Esophagus squamous epithelium (tissue), 5 donors: Measurements from ENCODE around the gene SPDYE4. TPM values are rescaled to one million over a fixed set of nuclear protein-coding genes. Genes with fewer than 3 reads are reported as not detected.

Source experiments
- DNase-seq: peaks from one replicate; lab custom pipeline; 2025; lab: John Stamatoyannopoulos, UW
- H3K27ac ChIP-seq, 4 donors: fragments of 200-600 bp; sonication (generic); one replicate each; pipeline ENCODE4 v1.5.1; 2016 to 2019; ENCODE audit warnings: mild to moderate bottlenecking in 1 of 4
- H3K27me3 ChIP-seq, 4 donors: fragments of 200-600 bp; sonication (generic); 1 replicate in 3 of 4; 2 replicates in 1 of 4; pipeline versions ENCODE4 v1.5.1 to v1.6.0; 2017 to 2021; ENCODE audit warnings: antibody characterized with exemption in 1 of 4
- H3K36me3 ChIP-seq, 3 donors: fragments of 200-600 bp; sonication (generic); one replicate each; pipeline ENCODE4 v1.5.1; 2016 to 2019
- H3K4me1 ChIP-seq, 3 donors: fragments of 200-600 bp; sonication (generic); one replicate each; pipeline ENCODE4 v1.5.1; 2017 to 2019
- H3K4me3 ChIP-seq, 4 donors: fragments of 200-600 bp; sonication (generic); 1 replicate in 3 of 4; 2 replicates in 1 of 4; pipeline ENCODE4 v1.5.1; 2016 to 2019; ENCODE audit warnings: mild to moderate bottlenecking in 2 of 4, moderate library complexity in 1 of 4
- H3K9me3 ChIP-seq, 3 donors: fragments of 200-600 bp; sonication (generic); one replicate each; pipeline ENCODE4 v1.5.1; 2016 to 2019
- POLR2A ChIP-seq, 4 donors: fragments of 450-650 bp; IDR thresholded peaks; one replicate each; pipeline ENCODE4 v1.6.1; 2017; ENCODE audit warnings: antibody characterized with exemption in 4 of 4, mild to moderate bottlenecking in 4 of 4, moderate library complexity in 3 of 4
- WGBS, 2 donors: methylation state at CpG; one replicate each; pipeline ENCODE4 v1.1.5; 2018; 5-methylcytosine and 5-hydroxymethylcytosine counted together
- intact Hi-C: fragments of 100-400 bp; cut with DNase I; formaldehyde crosslinking; loops from one replicate; pipeline ENCODE4 v1.15.0; 2022
- total RNA-seq, 4 donors: library from RNA; depleted of rRNA; stranded (reverse); fragments of >200 nt; gene quantifications; one replicate each; pipeline ENCODE4 v1.1.0, GENCODE V29; 2016
- TF ChIP-seq, protein P1 (sequence below), 6 experiments: fragments of 450-650 bp in 4 of 6; fragments of 200-600 bp in 2 of 6; sonication (generic) in 2 of 6; IDR thresholded peaks; one replicate each; pipeline ENCODE4 v1.5.1; 2016 to 2019; ENCODE audit warnings: antibody characterized with exemption in 6 of 6, mild to moderate bottlenecking in 4 of 6, moderate library complexity in 4 of 6
- donor health status: DM: yes; HTN: yes; CAD: no.

The SPDYE4 gene
- total RNA-seq, 4 donors from 2014 or later = not detected

DNA sequence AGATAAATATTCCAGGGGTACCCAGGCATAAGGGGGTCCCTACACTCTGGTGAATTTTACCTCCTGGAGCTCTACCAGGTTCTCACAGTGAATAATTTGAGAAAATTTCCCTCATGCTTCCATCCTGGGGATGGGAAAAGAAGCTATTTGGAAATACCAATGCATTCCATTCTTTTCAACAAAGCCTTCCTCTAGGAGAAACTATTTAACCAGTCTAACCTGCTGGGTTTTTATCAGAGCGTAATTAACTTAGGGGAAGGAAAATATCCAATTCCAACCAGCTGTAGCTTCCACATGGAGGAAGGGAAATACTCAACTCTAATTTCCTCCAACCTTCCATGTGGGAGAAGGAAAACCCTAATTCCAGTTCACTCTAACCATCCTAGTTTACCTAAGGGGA is 23.8 kb upstream of the SPDYE4 start:
- no peaks in the 10 kb centered on the region for H3K36me3 ChIP-seq
- H3K9me3 ChIP-seq = no peaks in the 10 kb centered on the region
- TF ChIP-seq, protein P1, sequence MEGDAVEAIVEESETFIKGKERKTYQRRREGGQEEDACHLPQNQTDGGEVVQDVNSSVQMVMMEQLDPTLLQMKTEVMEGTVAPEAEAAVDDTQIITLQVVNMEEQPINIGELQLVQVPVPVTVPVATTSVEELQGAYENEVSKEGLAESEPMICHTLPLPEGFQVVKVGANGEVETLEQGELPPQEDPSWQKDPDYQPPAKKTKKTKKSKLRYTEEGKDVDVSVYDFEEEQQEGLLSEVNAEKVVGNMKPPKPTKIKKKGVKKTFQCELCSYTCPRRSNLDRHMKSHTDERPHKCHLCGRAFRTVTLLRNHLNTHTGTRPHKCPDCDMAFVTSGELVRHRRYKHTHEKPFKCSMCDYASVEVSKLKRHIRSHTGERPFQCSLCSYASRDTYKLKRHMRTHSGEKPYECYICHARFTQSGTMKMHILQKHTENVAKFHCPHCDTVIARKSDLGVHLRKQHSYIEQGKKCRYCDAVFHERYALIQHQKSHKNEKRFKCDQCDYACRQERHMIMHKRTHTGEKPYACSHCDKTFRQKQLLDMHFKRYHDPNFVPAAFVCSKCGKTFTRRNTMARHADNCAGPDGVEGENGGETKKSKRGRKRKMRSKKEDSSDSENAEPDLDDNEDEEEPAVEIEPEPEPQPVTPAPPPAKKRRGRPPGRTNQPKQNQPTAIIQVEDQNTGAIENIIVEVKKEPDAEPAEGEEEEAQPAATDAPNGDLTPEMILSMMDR (IDR thresholded peaks at IDR 0.05) = no peak
- no peak for TF ChIP-seq POLR2A (IDR thresholded peaks at IDR 0.05)
- WGBS, 2 donors = 63 to 82% methylated on average over 1 of the region's 1 CpG
- H3K4me1 ChIP-seq = peaks cover 0 to 7% (median 6%) of the 10 kb centered on the region in 3 donors
- no peak for DNase-seq
- H3K27ac ChIP-seq = no peak overlapping the region
- peaks cover 0 to 3% (median 0%) of the 10 kb centered on the region in 4 donors for H3K27me3 ChIP-seq
- H3K4me3 ChIP-seq = no peak overlapping the region
- intact Hi-C loops = no loop called here

DNA sequence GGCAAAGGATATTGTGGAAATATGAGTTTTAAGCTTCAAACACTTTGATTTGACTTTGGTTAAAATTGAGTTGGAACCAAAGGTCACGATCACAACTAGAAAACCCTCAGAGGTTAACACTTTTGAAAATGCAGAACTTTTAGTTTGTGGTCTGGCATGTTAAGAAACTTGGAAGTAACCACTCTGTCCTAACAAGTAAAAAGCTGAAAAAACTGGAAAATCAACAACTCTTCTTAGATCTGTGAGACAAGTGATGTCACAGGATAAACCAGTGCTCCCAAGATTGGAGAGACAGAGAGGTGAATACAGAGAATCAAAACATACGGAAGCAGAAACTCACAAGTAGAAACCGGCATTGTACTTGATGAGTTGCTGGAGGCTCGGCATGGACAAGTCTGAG is 23.4 kb upstream of the SPDYE4 start:
- no peak for DNase-seq
- intact Hi-C loops = no loop called here
- H3K27ac ChIP-seq = no peak overlapping the region
- TF ChIP-seq, protein P1 (IDR thresholded peaks at IDR 0.05) = no peak
- TF ChIP-seq POLR2A (IDR thresholded peaks at IDR 0.05) = no peak
- peaks cover 0 to 7% (median 0%) of the 10 kb centered on the region in 4 donors for H3K27me3 ChIP-seq
- H3K4me1 ChIP-seq = peaks cover 0 to 7% (median 6%) of the 10 kb centered on the region in 3 donors
- no peaks in the 10 kb centered on the region for H3K9me3 ChIP-seq
- no peaks in the 10 kb centered on the region for H3K36me3 ChIP-seq
- WGBS, 2 donors = 59 to 61% methylated on average over 4 of the region's 4 CpGs
- H3K4me3 ChIP-seq = no peak overlapping the region

DNA sequence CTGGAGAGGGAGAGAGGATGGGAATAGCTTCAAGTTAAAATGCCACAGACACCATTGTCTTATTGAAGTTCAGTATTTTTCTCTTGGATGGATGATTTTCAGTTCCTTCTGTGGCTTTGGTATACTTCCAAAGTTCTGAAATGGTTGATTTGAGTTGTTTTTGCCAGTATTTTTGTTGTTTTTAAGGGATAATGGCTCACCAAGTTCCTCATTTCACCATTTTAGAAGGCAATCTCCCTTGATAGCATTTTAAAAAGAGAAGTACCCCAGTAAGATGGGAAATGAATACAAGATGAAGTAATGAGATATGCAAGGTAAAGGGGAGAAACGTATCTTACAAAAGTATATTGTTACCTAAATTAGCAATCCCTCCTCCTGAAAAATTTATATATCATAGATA is 18.5 kb upstream of the SPDYE4 start:
- 70 to 75% methylated on average over 1 of the region's 1 CpG for WGBS, 2 donors
- no peak for DNase-seq

DNA sequence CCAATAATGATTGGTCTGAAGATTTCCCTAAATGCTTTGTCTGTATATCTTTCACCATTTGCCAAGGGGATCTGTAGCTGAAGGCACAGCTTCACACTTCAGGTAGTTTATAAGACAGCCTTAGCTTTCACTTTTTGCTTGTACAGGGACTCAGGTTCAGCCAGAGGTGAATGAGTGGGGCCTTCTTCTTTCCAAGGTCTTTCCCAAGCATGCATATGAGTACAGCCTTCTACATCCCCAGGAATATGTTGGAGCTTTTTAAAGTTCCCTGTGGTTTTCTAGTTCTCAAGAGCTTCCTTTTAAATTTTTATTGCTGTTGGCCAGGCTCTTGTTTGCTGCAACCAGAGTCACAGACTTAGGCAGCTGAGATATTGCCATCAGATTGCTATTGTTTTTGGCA is 17.9 kb upstream of the SPDYE4 start:
- no peak overlapping the region for H3K4me3 ChIP-seq
- intact Hi-C loops = no loop called here
- H3K9me3 ChIP-seq = no peaks in the 10 kb centered on the region
- DNase-seq = no peak
- no peaks in the 10 kb centered on the region for H3K4me1 ChIP-seq
- peaks cover 0 to 28% (median 0%) of the 10 kb centered on the region in 4 donors for H3K27me3 ChIP-seq
- H3K36me3 ChIP-seq = no peaks in the 10 kb centered on the region
- no peak overlapping the region for H3K27ac ChIP-seq
- TF ChIP-seq, protein P1 (IDR thresholded peaks at IDR 0.05) = no peak
- TF ChIP-seq POLR2A (IDR thresholded peaks at IDR 0.05) = no peak

More for the DNA sequence above, 18.5 kb upstream of the SPDYE4 start:
- Histone ChIP-seq H3K9me3 (no peaks in the 10 kb centered on the region), H3K27ac (no peak overlapping the region), H3K36me3 (no peaks in the 10 kb centered on the region), H3K4me3 (no peak overlapping the region), H3K4me1 (no peaks in the 10 kb centered on the region), H3K27me3 (peaks cover 0 to 25% (median 0%) of the 10 kb centered on the region in 4 donors)
- intact Hi-C loops = no loop called here
- TF ChIP-seq, protein P1 (IDR thresholded peaks at IDR 0.05) = no peak
- TF ChIP-seq POLR2A (IDR thresholded peaks at IDR 0.05) = no peak

DNA sequence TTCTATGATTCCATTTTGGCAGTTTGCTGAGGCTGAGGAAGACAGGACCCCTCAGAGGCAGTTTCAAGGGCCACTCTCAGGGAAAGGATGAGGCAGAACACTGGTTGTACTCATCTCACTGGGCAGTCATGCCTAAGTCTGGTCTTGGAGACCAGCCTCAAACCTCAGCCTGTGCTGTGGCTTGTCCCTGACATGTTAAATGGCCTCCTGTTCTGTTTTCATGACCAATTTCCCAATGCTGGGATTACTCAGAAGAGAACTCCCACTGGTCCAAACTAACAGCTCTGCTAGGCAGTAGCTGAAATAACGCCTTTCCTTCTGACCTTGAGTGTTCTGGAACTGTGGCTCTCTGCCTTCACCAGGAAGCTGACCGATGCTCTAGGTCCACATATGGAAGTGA is 8.4 kb upstream of the SPDYE4 start:
- no peaks in the 10 kb centered on the region for H3K9me3 ChIP-seq
- intact Hi-C loops = no loop called here

More for the DNA sequence above, 8.4 kb upstream of the SPDYE4 start:
- Histone ChIP-seq H3K4me1 (no peaks in the 10 kb centered on the region), H3K4me3 (no peak overlapping the region), H3K27me3 (peaks cover 0 to 14% (median 0%) of the 10 kb centered on the region in 4 donors), H3K27ac (no peak overlapping the region), H3K36me3 (no peaks in the 10 kb centered on the region)
- DNase-seq = no peak
- TF ChIP-seq, protein P1 (IDR thresholded peaks at IDR 0.05) = no peak
- no peak for TF ChIP-seq POLR2A (IDR thresholded peaks at IDR 0.05)
- WGBS, 2 donors = 77 to 86% methylated on average over 2 of the region's 2 CpGs
